Fibroblast of villous mesenchyme (primary cell): Measurements from ENCODE around the gene PPIF. TPM values are rescaled to one million over a fixed set of nuclear protein-coding genes. Genes with fewer than 3 reads are reported as not detected.

Source experiments
- DNase-seq: peaks from one replicate; pipeline ENCODE4 v3.0.0-alpha.2; 2010; ENCODE audit warnings: low read depth
- H3K4me3 ChIP-seq: 2 replicates; pipeline ENCODE4 v1.5.1; 2011; ENCODE audit warnings: low read depth, mild to moderate bottlenecking, low read length
- total RNA-seq: library from RNA; depleted of rRNA; stranded (reverse); fragments of >200 nt; gene quantifications from 2 replicates; pipeline ENCODE4 v1.2.3, GENCODE V29; 2012
- TF ChIP-seq, protein P1 (sequence below): IDR thresholded peaks from 2 replicates; pipeline ENCODE4 v1.5.1; 2012; ENCODE audit warnings: low read depth, mild to moderate bottlenecking, low read length; ENCODE audit not compliant: insufficient read depth

Gene PPIF
- total RNA-seq, 1 donor = 42.7 TPM

DNA sequence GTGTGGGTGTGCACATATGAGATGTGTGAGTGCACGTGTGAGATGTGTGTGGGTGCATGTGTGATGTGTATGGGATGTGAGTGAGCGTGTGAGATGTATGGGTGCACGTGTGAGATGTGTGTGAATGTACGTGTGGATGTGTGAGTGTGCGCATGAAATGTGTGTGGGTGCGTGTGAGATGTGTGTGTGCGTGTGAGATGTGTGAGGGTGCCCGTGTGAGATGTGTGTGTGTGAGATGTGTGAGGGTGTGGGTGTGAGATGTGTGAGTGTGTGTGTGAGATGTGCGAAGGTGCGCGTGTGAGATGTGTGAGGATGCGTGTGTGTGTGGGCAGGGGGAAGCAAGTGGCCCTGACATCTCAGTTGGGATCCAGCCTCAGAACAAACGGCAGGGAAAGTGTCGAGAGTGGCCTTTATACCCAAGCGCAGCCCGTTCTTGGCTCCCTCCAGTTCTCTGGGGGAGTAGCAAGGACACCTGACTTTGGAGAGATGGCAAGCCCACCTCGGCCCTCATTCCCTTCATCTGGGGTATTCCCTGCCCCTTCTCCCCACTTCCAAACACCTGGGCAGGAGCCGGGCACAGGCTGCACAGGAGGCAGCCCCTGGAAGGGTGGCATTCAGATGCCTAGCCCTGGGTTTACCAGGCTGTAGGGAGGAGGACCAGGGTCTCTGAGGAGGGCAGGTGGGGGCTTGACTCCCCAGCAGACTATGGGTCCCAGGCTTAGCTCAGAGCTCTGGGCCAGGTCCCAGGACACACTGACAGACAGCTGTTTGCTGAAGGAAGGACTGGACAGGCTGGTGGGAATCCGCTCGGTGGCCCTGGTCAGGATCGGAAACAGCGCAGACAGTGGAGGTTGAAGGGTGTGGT, 31.6 kb downstream of the PPIF start:
- TF ChIP-seq, protein P1, sequence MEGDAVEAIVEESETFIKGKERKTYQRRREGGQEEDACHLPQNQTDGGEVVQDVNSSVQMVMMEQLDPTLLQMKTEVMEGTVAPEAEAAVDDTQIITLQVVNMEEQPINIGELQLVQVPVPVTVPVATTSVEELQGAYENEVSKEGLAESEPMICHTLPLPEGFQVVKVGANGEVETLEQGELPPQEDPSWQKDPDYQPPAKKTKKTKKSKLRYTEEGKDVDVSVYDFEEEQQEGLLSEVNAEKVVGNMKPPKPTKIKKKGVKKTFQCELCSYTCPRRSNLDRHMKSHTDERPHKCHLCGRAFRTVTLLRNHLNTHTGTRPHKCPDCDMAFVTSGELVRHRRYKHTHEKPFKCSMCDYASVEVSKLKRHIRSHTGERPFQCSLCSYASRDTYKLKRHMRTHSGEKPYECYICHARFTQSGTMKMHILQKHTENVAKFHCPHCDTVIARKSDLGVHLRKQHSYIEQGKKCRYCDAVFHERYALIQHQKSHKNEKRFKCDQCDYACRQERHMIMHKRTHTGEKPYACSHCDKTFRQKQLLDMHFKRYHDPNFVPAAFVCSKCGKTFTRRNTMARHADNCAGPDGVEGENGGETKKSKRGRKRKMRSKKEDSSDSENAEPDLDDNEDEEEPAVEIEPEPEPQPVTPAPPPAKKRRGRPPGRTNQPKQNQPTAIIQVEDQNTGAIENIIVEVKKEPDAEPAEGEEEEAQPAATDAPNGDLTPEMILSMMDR = no peak
- DNase-seq = no peak
- no peak overlapping the region for H3K4me3 ChIP-seq

DNA sequence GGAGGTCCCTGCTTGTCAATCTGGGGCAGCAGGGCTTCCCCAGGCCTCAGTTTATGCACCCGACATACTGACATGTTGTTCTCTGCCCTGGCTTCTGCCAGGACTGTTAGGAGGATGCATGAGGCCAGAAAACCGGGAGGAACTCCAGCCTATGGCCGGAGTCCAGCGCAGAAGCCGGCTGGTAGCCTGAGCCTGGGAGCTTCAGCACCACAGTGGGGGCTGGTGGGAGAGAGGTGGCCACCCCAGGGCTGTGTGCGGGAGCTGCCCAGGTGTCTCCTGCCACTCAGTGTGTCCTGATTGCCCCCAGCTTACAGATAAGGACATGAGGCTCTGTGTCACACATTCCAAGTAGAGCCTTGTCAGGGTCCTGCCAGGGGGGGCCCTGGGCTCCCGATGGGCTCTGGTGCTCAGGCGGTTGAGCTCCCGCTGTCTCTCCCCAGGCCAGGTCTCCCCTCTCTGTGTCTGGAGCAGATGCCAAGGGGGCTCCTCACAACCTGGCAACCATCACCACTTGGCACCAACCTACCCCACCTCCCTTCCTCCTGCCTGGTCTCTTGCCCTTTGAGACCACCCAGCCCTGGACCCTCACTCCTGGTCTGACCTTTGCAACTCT, 32.3 kb downstream of the PPIF start:
- TF ChIP-seq, protein P1 = no peak
- no peak for DNase-seq
- H3K4me3 ChIP-seq = no peak overlapping the region

- TF ChIP-seq, protein P1 = no peak
These were observed 33.1 kb downstream of the PPIF start for GRCh38 chr10:79380125-79380945.

GRCh38 chr10:79380946-79381721, 33.9 kb downstream of the PPIF start:
- no peak overlapping the region for H3K4me3 ChIP-seq
- no peak for DNase-seq
- TF ChIP-seq, protein P1 = no peak

More at GRCh38 chr10:79380125-79380945, 33.1 kb downstream of the PPIF start:
- peak; percentile 88 for DNase-seq
- H3K4me3 ChIP-seq = no peak overlapping the region

GRCh38 chr10:79381804-79382221, 34.5 kb downstream of the PPIF start:
- DNase-seq = peak; percentile 89
- H3K4me3 ChIP-seq = no peak overlapping the region
- TF ChIP-seq, protein P1 = no peak

DNA sequence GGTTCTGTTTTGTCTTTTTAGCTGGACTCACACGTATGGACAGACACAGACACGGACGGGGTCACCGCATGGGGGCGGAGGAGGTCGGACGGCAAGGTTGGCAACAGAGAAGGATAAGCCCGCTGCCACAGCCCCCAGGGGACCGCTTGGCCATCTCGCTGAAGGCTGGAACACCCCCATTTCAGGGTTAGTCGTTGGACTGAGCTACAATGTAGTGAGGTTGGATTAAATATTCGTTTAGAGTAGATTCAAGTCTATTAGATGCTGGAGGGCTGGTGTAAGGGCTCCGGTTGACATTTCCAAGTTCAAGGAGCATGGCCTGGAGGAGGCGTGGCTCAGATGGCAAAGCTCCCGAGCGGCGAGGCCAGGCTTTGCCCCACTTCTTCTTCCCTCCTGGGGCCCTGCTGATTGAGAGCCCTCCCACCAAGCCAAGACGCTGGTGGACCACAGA, 35.2 kb downstream of the PPIF start:
- no peak overlapping the region for H3K4me3 ChIP-seq
- DNase-seq = no peak
- TF ChIP-seq, protein P1 = peak; percentile 1
